AG09319 (cell line): ENCODE data around the gene LTBR.

ENCODE experiments used
- DNase-seq: peaks from one replicate; pipeline ENCODE4 v3.0.0-alpha.2; 2010; ENCODE audit warnings: low read depth; ENCODE audit errors: extremely low read depth
- TF ChIP-seq, protein P1 (sequence below): IDR thresholded peaks from 2 replicates; pipeline ENCODE4 v1.5.1; 2011; ENCODE audit warnings: low read depth, mild to moderate bottlenecking, inconsistent platforms, low read length, moderate library complexity

Gene LTBR

DNA sequence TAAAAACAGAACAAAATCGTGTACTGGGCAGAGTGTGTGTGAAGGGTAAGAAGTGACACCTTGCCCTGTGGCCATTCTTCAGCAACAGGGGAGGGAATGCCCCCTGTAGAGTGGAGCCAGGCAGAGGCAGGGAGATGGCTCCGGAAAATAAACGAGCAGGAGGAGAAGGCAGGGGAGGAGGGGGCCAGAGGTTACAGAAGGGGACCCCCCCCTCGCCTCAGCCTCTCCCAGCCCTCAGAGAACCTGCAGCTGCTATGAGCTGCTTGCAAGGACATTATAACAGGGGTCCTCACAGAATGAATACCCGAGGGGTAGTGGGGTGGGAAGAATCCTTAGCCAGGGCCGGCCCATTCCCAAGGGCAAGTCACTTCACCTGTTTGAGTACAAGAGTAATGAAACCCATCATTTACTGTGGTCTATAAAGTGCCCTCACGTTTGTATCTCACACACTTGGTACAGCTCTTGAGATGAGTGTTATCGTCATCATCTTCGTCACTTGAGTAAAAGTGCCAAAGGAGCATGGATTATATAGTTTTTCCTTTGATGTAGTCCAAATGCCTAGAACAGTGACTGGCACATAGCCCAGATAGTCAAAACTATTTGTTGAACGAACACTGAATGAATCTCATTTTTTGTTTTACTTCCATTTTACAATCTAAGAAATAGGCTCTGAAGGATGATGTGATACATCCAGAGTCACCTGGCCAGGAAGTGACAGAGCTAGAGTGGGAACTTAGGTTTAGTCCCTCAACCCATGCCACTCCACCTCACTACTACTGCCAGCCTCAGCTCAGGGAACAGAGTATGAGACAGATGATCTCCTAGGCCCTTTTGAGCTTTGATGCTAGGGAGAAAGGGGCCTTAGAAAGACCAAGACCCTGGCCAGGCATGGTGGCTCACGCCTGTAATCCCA, 23.1 kb upstream of the LTBR start:
- TF ChIP-seq, protein P1, sequence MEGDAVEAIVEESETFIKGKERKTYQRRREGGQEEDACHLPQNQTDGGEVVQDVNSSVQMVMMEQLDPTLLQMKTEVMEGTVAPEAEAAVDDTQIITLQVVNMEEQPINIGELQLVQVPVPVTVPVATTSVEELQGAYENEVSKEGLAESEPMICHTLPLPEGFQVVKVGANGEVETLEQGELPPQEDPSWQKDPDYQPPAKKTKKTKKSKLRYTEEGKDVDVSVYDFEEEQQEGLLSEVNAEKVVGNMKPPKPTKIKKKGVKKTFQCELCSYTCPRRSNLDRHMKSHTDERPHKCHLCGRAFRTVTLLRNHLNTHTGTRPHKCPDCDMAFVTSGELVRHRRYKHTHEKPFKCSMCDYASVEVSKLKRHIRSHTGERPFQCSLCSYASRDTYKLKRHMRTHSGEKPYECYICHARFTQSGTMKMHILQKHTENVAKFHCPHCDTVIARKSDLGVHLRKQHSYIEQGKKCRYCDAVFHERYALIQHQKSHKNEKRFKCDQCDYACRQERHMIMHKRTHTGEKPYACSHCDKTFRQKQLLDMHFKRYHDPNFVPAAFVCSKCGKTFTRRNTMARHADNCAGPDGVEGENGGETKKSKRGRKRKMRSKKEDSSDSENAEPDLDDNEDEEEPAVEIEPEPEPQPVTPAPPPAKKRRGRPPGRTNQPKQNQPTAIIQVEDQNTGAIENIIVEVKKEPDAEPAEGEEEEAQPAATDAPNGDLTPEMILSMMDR: no peak
- DNase-seq: no peak

DNA sequence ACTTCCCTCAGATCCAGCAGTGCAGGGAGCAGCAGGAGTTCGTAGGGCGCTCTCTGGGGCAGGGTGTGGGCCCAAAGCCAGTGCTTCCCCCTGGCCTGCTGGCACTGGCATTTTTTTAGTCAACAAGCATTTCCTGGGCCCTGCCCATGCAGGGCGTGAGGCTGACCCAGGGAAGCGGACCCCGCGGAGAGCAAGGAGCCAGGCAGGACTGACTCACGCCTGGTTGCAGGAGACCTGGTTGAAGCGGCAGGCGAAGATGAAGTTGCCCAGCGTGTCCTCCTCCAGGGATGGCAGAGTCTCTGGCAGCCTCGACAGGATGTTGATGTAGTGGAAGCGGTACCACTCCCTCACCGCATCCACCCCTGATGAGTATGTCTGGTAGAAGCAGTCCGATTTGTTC, 22.1 kb upstream of the LTBR start:
- no peak for DNase-seq

DNA sequence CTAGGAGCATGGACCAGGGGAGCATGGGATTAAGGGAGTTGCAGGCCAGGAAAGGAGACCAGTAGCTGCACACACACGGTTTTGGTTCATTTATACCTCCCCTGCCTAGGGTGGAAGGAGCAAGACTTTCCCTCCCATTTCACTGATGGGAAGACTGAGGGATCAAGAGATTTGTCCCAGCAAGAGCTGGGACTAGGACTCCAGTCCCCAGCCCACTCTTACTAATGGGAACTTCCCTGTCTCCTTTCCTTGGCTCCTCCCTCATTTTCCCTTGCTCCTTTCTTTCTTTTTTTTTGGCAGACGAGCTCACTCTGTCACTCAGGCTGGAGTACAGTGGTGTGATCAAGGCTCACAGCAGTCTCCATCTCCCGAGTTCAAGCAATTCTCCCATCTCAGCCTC, 21.6 kb upstream of the LTBR start:
- TF ChIP-seq, protein P1: no peak
- no peak for DNase-seq

More for the DNA sequence above, 22.1 kb upstream of the LTBR start:
- TF ChIP-seq, protein P1: no peak

DNA sequence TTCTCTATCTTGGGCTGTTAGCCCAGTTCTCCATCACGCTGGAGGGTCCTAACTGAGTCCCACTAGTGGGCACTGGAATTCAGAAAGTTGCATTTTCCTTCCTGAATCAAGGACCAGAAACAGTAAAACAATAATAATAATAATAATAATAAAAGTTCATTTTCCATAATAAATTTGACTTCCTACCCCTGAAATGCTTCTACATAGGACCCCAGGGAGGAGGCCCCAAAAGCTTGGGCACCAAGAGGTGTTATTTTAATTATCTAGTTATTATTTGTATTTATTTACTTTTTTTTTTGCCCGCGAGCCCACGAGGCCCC, 21.0 kb upstream of the LTBR start:
- DNase-seq: no peak
- TF ChIP-seq, protein P1: no peak

DNA sequence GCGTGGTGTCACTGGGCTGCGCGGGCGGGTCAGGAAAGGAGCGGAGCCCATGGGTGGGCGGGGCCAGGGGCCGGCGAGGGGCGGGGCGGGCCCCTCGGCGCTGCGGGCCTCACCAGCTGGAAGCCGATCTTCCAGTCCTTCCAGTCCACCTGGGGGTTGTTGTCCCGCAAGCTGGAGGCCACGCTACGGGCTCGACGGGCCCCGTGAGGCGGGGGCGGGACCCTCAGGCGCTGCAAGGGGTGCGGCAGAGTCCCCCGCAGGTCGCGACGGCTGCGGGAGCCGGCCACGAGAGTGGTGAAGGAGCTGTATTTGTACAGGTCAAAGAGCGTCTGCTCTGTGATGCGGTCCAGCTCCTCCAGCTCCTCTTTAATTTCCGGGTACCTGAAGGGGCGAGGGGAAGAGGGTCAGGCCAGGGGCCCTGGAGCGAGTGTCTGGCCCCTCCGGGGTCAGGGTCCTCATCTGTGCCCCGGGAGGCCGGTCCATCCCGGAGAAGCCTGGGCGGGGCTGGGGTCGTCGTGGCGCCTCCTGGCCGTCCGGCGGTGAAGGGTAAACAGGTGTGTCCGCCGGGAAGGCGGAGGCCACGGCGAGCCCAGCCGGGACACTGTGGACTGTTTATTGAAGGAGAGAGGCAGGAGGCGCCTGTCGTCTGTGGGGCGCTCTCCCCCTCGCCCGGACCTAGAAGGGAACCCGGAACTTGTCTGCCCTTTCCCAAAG, 20.5 kb upstream of the LTBR start:
- DNase-seq: no peak
- TF ChIP-seq, protein P1: no peak; the same call in 1 of the 2 replicates

DNA sequence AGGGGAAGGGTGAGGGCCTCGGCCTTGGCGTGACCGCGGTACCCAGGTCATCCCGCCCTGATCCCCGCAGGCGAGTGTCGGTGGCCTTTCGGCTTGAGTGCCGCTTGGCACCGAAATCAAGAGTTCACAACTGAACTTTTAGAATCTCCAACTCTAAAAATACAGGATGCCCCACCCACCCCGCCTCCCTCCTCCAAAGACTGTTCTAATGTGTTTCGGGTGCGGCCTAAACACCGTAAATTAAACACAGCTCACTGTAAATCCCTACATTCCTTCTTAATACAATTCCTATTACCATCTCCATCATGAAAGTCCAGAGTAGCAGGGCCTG, 20.0 kb upstream of the LTBR start:
- DNase-seq: no peak
- TF ChIP-seq, protein P1: no peak
